ENCODE measurements around the gene RC3H1. TPM values are rescaled to one million over a fixed set of nuclear protein-coding genes. Genes with fewer than 3 reads are reported as not detected.

Gene RC3H1
- total and polyA plus RNA-seq, 2 experiments from 2014 or later = 6.8 to 24.5 TPM

DNA sequence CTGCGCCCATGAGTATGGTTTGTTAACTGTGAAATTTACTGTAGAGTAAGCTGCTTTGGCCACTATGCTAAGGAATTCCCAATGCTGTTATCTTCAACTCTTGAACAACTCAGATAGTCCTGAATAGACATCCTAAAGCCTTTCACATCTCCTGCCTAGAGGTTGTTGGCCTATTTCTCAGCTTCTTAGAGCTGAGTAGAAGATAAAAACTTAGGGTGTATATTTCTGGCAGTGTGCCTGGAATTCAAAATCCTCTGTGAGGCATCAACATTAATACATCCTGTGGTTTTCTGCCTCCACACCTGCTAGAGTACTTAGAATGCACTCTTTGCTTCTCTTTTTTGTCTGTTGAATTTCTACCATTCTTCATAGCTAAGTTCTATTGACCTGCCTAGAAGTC lies 45.8 kb upstream of the RC3H1 start (continued):
- TF ChIP-seq, protein P1, sequence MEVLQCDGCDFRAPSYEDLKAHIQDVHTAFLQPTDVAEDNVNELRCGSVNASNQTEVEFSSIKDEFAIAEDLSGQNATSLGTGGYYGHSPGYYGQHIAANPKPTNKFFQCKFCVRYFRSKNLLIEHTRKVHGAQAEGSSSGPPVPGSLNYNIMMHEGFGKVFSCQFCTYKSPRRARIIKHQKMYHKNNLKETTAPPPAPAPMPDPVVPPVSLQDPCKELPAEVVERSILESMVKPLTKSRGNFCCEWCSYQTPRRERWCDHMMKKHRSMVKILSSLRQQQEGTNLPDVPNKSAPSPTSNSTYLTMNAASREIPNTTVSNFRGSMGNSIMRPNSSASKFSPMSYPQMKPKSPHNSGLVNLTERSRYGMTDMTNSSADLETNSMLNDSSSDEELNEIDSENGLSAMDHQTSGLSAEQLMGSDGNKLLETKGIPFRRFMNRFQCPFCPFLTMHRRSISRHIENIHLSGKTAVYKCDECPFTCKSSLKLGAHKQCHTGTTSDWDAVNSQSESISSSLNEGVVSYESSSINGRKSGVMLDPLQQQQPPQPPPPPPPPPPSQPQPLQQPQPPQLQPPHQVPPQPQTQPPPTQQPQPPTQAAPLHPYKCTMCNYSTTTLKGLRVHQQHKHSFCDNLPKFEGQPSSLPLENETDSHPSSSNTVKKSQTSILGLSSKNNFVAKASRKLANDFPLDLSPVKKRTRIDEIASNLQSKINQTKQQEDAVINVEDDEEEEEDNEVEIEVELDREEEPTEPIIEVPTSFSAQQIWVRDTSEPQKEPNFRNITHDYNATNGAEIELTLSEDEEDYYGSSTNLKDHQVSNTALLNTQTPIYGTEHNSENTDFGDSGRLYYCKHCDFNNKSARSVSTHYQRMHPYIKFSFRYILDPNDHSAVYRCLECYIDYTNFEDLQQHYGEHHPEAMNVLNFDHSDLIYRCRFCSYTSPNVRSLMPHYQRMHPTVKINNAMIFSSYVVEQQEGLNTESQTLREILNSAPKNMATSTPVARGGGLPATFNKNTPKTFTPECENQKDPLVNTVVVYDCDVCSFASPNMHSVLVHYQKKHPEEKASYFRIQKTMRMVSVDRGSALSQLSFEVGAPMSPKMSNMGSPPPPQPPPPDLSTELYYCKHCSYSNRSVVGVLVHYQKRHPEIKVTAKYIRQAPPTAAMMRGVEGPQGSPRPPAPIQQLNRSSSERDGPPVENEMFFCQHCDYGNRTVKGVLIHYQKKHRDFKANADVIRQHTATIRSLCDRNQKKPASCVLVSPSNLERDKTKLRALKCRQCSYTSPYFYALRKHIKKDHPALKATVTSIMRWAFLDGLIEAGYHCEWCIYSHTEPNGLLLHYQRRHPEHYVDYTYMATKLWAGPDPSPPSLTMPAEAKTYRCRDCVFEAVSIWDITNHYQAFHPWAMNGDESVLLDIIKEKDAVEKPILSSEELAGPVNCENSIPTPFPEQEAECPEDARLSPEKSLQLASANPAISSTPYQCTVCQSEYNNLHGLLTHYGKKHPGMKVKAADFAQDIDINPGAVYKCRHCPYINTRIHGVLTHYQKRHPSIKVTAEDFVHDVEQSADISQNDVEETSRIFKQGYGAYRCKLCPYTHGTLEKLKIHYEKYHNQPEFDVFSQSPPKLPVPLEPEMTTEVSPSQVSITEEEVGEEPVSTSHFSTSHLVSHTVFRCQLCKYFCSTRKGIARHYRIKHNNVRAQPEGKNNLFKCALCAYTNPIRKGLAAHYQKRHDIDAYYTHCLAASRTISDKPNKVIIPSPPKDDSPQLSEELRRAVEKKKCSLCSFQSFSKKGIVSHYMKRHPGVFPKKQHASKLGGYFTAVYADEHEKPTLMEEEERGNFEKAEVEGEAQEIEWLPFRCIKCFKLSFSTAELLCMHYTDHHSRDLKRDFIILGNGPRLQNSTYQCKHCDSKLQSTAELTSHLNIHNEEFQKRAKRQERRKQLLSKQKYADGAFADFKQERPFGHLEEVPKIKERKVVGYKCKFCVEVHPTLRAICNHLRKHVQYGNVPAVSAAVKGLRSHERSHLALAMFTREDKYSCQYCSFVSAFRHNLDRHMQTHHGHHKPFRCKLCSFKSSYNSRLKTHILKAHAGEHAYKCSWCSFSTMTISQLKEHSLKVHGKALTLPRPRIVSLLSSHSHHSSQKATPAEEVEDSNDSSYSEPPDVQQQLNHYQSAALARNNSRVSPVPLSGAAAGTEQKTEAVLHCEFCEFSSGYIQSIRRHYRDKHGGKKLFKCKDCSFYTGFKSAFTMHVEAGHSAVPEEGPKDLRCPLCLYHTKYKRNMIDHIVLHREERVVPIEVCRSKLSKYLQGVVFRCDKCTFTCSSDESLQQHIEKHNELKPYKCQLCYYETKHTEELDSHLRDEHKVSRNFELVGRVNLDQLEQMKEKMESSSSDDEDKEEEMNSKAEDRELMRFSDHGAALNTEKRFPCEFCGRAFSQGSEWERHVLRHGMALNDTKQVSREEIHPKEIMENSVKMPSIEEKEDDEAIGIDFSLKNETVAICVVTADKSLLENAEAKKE (CRISPR knock-in tag; IDR thresholded peaks at IDR 0.05) = no peak
- TF ChIP-seq ZNF114 (CRISPR knock-in tag; IDR thresholded peaks at IDR 0.05) (no peak), CREB1 (CRISPR knock-in tag; IDR thresholded peaks at IDR 0.05; ENCODE audit: low read depth) (no peak), NANOG (IDR thresholded peaks at IDR 0.05; ENCODE audit: borderline replicate concordance) (no peak), EZH2 (IDR thresholded peaks at IDR 0.05; ENCODE audit: low read depth, unreplicated experiment) (no peak)

DNA sequence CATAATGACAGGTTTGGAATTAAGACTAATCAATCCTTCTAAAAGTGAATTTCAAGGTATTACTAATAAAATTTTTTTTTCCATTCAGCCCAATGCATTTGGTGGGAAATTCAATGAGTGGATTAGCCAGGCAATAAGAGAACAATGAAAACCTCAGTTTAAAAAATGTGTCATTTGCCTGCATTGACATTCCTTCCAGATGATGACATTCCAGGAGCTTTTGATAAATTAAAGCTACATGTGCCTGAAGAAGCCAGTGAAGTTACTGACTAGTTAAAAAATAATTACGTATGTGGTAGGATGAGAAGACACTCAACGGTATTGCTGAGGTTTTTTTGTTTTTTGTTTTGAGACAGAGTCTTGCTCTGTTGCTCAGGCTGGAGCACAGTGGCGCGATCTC lies 37.9 kb upstream of the RC3H1 start:
- no peak overlapping the region for H3K4me3 Mint-ChIP-seq
- H2AFZ ChIP-seq = no peak overlapping the region
- H4K20me1 ChIP-seq (replicated peaks; ENCODE audit: insufficient read depth) = no peaks in the 10 kb centered on the region
- H3K36me3 Mint-ChIP-seq (ENCODE audit: low read depth) = no peaks in the 10 kb centered on the region
- DNase-seq (ENCODE audit: low spot score) = no peak
- no peak overlapping the region for H3K4me2 ChIP-seq
- no peaks in the 10 kb centered on the region for H3K27me3 Mint-ChIP-seq (ENCODE audit: insufficient read depth, low read depth, poor library complexity)
- H3K9me3 Mint-ChIP-seq = no peaks in the 10 kb centered on the region
- no peak overlapping the region for H3K27ac Mint-ChIP-seq
- H3K36me3 ChIP-seq (ENCODE audit: insufficient read depth) = no peaks in the 10 kb centered on the region
- H3K4me1 Mint-ChIP-seq = no peaks in the 10 kb centered on the region
- no peaks in the 10 kb centered on the region for H3F3A ChIP-seq (replicated peaks; ENCODE audit: low read depth)
- no peak overlapping the region for H3K4me3 ChIP-seq
- H3K4me1 ChIP-seq (ENCODE audit: insufficient read depth) = no peaks in the 10 kb centered on the region
- no peak overlapping the region for H3K27ac ChIP-seq (ENCODE audit: low read depth)
- H3K79me2 ChIP-seq (replicated peaks; ENCODE audit: insufficient read depth) = no peaks in the 10 kb centered on the region
- no peaks in the 10 kb centered on the region for H3K27me3 ChIP-seq (ENCODE audit: insufficient read depth)
- no peaks in the 10 kb centered on the region for H3K9me2 ChIP-seq (ENCODE audit: insufficient read depth)
- ATAC-seq = no peak
- TF ChIP-seq NANOG (IDR thresholded peaks at IDR 0.05; ENCODE audit: borderline replicate concordance) = no peak
- TF ChIP-seq, protein P1 (CRISPR knock-in tag; IDR thresholded peaks at IDR 0.05) = no peak
- no peak for TF ChIP-seq CREB1 (CRISPR knock-in tag; IDR thresholded peaks at IDR 0.05; ENCODE audit: low read depth)
- TF ChIP-seq POLR2AphosphoS5 (IDR thresholded peaks at IDR 0.05; ENCODE audit: low read depth) = no peak
- TF ChIP-seq EZH2phosphoT487 (IDR thresholded peaks at IDR 0.05; ENCODE audit: unreplicated experiment) = no peak
- no peak for TF ChIP-seq JUNB (IDR thresholded peaks at IDR 0.05; ENCODE audit: unreplicated experiment)
- no peak for TF ChIP-seq EZH2 (IDR thresholded peaks at IDR 0.05; ENCODE audit: low read depth, unreplicated experiment)
- TF ChIP-seq, protein P2, sequence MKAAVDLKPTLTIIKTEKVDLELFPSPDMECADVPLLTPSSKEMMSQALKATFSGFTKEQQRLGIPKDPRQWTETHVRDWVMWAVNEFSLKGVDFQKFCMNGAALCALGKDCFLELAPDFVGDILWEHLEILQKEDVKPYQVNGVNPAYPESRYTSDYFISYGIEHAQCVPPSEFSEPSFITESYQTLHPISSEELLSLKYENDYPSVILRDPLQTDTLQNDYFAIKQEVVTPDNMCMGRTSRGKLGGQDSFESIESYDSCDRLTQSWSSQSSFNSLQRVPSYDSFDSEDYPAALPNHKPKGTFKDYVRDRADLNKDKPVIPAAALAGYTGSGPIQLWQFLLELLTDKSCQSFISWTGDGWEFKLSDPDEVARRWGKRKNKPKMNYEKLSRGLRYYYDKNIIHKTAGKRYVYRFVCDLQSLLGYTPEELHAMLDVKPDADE (IDR thresholded peaks at IDR 0.05) = no peak

All from GM23338 (cell line).